Mammary epithelial cell (primary cell): Measurements from ENCODE around the gene RIPK4.

Experiments used
- CTCF ChIP-seq, 2 donors: IDR thresholded peaks in 1 of 2; conservative IDR thresholded peaks in 1 of 2; 2 replicates each; pipeline ENCODE4 v1.5.1; 2011 to 2012; ENCODE audit warnings: inconsistent platforms in 2 of 2, low read length in 2 of 2, mild to moderate bottlenecking in 2 of 2, control low read depth in 1 of 2, low read depth in 1 of 2; ENCODE audit not compliant: insufficient read depth in 1 of 2; ENCODE audit errors: extremely low read depth in 1 of 2
- EZH2 ChIP-seq: IDR thresholded peaks from 2 replicates; pipeline ENCODE4 v1.6.1; 2012; ENCODE audit warnings: low read length, inconsistent platforms, borderline replicate concordance

DNA sequence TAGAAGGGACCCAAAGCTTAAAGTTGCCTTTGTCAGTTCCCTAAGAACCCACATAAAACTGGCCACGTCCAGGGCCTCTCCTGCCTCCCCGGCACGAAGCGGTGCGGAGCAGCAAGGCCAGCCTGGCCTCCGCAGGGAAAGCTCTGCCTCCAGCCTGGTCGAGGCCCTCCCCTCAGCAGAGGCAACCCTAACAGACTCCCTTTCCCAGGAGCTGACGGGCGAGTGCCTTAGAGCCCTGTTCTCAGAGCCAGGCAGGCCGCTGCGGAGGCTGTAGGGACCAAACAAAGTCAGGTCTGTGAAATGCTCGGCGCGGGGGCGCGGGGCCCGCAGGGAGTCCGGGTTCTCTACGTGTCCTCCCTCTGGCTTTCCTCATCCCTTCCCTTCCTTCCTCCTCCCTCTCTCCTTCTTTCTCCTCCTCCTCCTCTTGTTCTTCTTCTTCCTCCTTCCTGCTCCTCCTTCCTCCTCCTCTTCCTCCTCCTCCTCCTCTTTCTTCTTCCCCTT lies 40.7 kb downstream of the RIPK4 start:
- no peak for TF ChIP-seq CTCF (conservative IDR thresholded peaks at IDR 0.05 in 1 of 2, IDR thresholded peaks at IDR 0.05 in 1 of 2; ENCODE audit: extremely low read depth in 1 of 2, insufficient read depth in 1 of 2, low read depth in 1 of 2, low read length in 2 of 2)
- no peak for TF ChIP-seq EZH2
